ENCODE measurements around the gene GCLM. TPM values are rescaled to one million over a fixed set of nuclear protein-coding genes. Genes with fewer than 3 reads are reported as not detected.

GCLM gene
- total and polyA plus RNA-seq, 8 donors: 2.1 to 10.4 (median 6.7) TPM

DNA sequence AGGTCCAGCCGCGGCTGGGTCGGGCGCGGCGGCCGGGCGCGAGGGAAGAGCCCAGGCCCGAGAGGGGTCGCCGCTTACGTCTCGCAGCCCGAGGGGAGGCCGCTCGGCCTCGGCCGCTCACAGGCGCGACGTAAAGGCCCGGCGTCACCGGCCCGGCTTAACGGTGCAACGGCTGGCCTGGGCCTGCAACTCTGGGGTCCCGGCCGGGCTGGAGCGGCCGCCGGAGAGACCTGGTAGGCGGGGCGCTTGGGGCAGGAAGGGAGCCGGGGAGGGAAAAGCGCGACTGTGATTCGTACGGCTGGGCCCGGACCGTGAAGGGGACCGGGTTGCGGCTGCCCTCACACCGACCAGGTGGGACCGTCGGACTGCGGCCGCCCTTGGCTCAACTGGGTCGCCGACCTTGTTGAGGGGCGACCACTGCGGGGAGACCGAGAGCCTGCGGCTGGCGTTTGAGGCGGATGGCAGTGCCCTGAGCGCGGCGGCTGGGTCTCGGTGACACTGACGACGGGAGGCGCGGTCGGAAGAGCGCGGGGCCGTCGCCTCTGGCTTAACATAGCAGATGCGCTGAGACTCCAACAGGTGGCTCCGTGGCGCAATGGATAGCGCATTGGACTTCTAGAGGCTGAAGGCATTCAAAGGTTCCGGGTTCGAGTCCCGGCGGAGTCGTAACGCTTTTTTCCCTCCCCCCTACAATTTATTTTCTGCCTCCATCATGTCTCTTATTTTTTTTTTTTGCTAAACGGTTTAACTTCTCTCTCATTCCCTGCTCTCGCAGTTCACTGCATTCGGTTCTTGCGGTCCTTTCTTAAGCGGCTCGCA lies 62.0 kb downstream of the GCLM start:
- H3K36me3 ChIP-seq: no peaks in the 10 kb centered on the region
- peak overlapping the region; percentile 60 to 74 (median 66) for H3K4me3 ChIP-seq
- H3K4me1 ChIP-seq: peaks cover 6 to 13% (median 10%) of the 10 kb centered on the region in 3 donors
- intact Hi-C loops (cut with DNase I): no loop called here
- peak overlapping the region; percentile 93 to 99 (median 98) for H3K27ac ChIP-seq
- no peaks in the 10 kb centered on the region for H3K27me3 ChIP-seq
- H3K9me3 ChIP-seq: no peaks in the 10 kb centered on the region
- no peak for FAIRE-seq
- DNase-seq: peak; percentile 83 to 94 (median 90)
- 0 to 1% methylated on average over 69 to 85 of the region's 86 CpGs for WGBS, 2 donors
- TF ChIP-seq, protein P1, sequence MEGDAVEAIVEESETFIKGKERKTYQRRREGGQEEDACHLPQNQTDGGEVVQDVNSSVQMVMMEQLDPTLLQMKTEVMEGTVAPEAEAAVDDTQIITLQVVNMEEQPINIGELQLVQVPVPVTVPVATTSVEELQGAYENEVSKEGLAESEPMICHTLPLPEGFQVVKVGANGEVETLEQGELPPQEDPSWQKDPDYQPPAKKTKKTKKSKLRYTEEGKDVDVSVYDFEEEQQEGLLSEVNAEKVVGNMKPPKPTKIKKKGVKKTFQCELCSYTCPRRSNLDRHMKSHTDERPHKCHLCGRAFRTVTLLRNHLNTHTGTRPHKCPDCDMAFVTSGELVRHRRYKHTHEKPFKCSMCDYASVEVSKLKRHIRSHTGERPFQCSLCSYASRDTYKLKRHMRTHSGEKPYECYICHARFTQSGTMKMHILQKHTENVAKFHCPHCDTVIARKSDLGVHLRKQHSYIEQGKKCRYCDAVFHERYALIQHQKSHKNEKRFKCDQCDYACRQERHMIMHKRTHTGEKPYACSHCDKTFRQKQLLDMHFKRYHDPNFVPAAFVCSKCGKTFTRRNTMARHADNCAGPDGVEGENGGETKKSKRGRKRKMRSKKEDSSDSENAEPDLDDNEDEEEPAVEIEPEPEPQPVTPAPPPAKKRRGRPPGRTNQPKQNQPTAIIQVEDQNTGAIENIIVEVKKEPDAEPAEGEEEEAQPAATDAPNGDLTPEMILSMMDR (IDR thresholded peaks at IDR 0.05): no peak
- peak; percentile 77 to 89 (median 79) for ATAC-seq

DNA sequence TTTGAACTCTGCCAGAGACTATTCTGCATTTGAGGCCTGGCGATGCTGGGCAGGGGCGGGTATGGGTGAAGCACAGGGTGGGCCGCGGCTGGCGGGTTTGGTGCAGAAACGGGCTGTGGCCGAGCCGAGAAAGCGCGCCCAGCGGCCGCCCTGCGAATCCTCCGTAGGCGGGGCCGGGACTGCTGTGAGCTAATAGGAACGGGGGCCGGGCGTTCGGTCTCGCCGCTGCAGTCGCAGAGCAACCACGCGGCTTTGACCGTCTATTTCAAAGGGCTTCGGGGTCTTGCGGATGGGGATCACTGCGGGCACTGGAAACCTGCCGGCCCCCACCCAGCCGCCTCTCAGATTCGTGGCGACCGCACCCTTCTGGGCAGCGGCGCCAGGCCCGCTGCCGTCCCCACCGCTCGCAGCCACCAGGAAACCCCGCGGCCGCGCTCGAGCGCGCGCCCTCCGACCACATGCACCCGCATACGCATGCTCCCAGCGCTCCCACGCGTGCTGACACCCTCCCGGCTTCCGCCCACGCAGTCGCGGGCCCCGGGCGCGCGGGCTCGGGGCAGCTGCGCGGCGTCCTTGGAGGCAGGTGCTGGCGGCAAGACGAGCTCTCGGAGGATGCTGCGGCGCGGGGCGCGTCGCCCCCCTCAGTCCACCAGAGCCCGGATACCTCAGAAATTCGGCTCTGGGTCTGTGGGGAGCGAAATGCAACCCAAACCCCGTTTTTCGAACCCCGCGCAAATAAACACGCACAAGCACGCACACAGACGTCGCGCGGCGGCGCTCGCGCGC lies 62.8 kb downstream of the GCLM start:
- Histone ChIP-seq H3K4me1 (peaks cover 6 to 13% (median 10%) of the 10 kb centered on the region in 3 donors), H3K27ac (peak overlapping the region; percentile 93 to 99 (median 98)), H3K27me3 (no peaks in the 10 kb centered on the region), H3K9me3 (no peaks in the 10 kb centered on the region), H3K4me3 (peak overlapping the region; percentile 60 to 74 (median 66)), H3K36me3 (no peaks in the 10 kb centered on the region)
- peak; percentile 69 to 79 (median 74) for ATAC-seq
- WGBS, 2 donors: 0 to 1% methylated on average over 74 to 94 of the region's 94 CpGs
- TF ChIP-seq, protein P1 (IDR thresholded peaks at IDR 0.05): peak in 3 of 4 donors; percentile 18 to 29 (median 22)
- DNase-seq: peak; percentile 85 to 95 (median 90)
- intact Hi-C loops (cut with DNase I): no loop called here
- no peak for FAIRE-seq

DNA sequence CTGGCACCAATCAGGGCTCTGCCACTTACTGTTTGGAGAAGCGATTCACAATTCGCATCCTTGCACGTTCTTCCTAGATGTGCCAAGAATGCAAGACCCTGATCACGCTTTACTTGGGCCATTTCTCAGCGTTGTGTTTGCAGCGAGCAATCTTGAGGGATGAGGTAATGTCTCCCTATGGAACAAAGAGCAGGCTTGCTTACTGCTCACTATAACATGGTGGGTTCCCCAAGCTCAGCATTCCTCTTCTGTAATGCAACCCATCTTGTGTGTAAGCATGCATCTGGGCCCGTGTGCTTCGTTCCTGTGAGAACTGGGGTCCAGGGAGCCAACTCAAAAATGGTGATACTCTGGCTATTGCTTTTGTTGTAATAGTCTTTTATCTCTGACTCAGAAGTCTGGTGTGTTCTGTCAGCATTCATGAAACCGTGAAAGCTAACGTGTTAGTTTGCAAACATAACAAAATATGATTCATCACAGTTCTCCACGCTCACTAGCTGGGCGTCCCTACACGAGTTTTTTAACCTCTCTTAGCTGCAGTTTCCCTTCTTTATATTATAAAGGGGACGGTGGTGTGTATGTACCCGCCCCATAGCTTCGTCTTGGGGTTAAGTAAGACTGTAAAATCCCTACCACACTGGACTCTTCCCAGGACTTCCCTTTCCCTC lies 63.6 kb downstream of the GCLM start:
- intact Hi-C loops (cut with DNase I): no loop called here
- no peak for FAIRE-seq
- peak in 3 of 4 donors; percentile 0 to 6 (median 5) for ATAC-seq
- Histone ChIP-seq H3K36me3 (no peaks in the 10 kb centered on the region), H3K4me3 (peak overlapping the region; percentile 60 to 74 (median 66)), H3K27ac (peak overlapping the region; percentile 93 to 99 (median 98)), H3K4me1 (peaks cover 6 to 13% (median 10%) of the 10 kb centered on the region in 3 donors), H3K9me3 (no peaks in the 10 kb centered on the region), H3K27me3 (no peaks in the 10 kb centered on the region)
- TF ChIP-seq, protein P1 (IDR thresholded peaks at IDR 0.05): no peak
- 21 to 26% methylated on average over 16 of the region's 16 CpGs for WGBS, 2 donors
- DNase-seq: peak in 2 of 6 donors; percentile 18 to 21

DNA sequence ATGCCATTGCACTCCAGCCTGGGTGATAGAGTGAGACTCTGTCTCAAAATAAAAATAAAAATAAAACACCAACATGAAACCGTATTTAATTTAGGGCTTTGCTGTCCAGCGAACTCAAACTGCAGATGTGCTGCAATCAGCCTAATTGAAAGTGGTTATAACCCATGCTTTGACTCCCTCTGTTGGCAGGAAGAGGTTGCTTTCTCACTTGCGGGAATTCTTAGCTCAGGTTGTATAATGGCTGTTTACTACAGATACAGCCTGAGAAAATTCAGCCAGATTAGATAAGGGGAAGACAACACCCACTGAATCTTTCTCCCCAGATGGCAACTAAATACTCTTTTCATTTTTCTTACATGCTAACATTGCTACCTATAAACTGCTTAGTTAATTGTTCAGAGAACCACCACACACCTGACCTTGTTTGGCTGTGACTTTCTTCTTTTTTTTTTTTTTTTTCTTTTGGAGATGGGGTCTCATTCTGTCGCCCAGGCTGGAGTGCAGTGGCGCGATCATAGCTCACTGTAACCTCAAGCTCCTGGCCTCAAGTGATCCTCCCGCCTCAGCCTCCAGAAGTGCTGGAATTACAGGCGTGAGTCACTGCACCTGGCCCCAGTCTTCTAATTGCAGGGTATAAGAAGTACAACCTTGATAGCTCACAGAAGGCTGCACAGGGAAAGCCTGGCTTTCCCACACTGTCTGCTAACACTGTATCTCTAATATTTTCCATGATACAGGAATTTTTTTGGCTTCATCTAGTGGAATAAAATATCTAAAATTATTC lies 64.8 kb downstream of the GCLM start:
- intact Hi-C loops (cut with DNase I): no loop called here
- peak in 3 of 4 donors; percentile 14 to 40 (median 24) for ATAC-seq
- no peaks in the 10 kb centered on the region for H3K27me3 ChIP-seq
- H3K27ac ChIP-seq: peak overlapping the region in 2 of 4 donors; percentile 93 to 99
- H3K4me1 ChIP-seq: peaks cover 6 to 13% (median 10%) of the 10 kb centered on the region in 3 donors
- H3K4me3 ChIP-seq: no peak overlapping the region
- no peaks in the 10 kb centered on the region for H3K36me3 ChIP-seq
- DNase-seq: peak in 3 of 6 donors; percentile 30 to 52 (median 45)
- 33 to 40% methylated on average over 8 of the region's 8 CpGs for WGBS, 2 donors
- TF ChIP-seq, protein P1 (IDR thresholded peaks at IDR 0.05): peak; percentile 32 to 56 (median 42)
- no peak for FAIRE-seq
- no peaks in the 10 kb centered on the region for H3K9me3 ChIP-seq

Measured in pancreas (tissue), 10 donors.